Peyer's patch (tissue), 4 donors: ENCODE measurements around the gene ITGAE.

Experiments
- CTCF ChIP-seq, 6 experiments: fragments of 450-650 bp in 4 of 6; fragments of 200-600 bp in 2 of 6; sonication (generic) in 1 of 6; IDR thresholded peaks; one replicate each; pipeline ENCODE4 v1.5.1; 2017 to 2019; ENCODE audit warnings: antibody characterized with exemption in 6 of 6, mild to moderate bottlenecking in 3 of 6, moderate library complexity in 1 of 6
- POLR2A ChIP-seq, 2 donors: fragments of 450-650 bp; IDR thresholded peaks; one replicate each; pipeline ENCODE4 v1.5.1; 2017; ENCODE audit warnings: antibody characterized with exemption in 2 of 2, mild to moderate bottlenecking in 2 of 2, moderate library complexity in 2 of 2

GRCh38 chr17:3788200-3788599, 12.8 kb downstream of the ITGAE start:
- no peak for TF ChIP-seq CTCF (IDR thresholded peaks at IDR 0.05)
- TF ChIP-seq POLR2A (IDR thresholded peaks at IDR 0.05): no peak
